Measurements from ENCODE around the gene C17orf58. TPM values are rescaled to one million over a fixed set of nuclear protein-coding genes. Genes with fewer than 3 reads are reported as not detected.
"Not testable (repeated sequence)": the region's sequence is repeated elsewhere in the genome, so short reads cannot be mapped to it uniquely, and the experiment has no call there.

The C17orf58 gene
- polyA plus RNA-seq, 3 donors from 2014 or later, result 7.3 to 15.5 (median 8.6) TPM

- H3K4me1 Mint-ChIP-seq, result peaks cover 17 to 21% of the 10 kb centered on the region in 2 donors
- DNase-seq, result peak; percentile 96 to 98 (median 97)
- peaks cover 15 to 22% (median 16%) of the 10 kb centered on the region in 3 donors for H3K27me3 Mint-ChIP-seq (ENCODE audit: low read depth in 3 of 3)
- H3K4me3 Mint-ChIP-seq, result peak overlapping the region; percentile 84 to 93 (median 88)
- no peaks in the 10 kb centered on the region for H3K9me3 Mint-ChIP-seq
- no peaks in the 10 kb centered on the region for H3K36me3 Mint-ChIP-seq
- peak overlapping the region; percentile 89 to 93 (median 92) for H3K27ac Mint-ChIP-seq
Observed at GRCh38 chr17:68019675-68020408, 23.6 kb upstream of the C17orf58 start.

GRCh38 chr17:68019336-68019674, 23.0 kb upstream of the C17orf58 start:
- peaks cover 15 to 22% (median 16%) of the 10 kb centered on the region in 3 donors for H3K27me3 Mint-ChIP-seq (ENCODE audit: low read depth in 3 of 3)
- H3K9me3 Mint-ChIP-seq, result no peaks in the 10 kb centered on the region
- peaks cover 17 to 21% of the 10 kb centered on the region in 2 donors for H3K4me1 Mint-ChIP-seq
- no peak for DNase-seq
- peak overlapping the region; percentile 84 to 93 (median 88) for H3K4me3 Mint-ChIP-seq
- H3K27ac Mint-ChIP-seq, result peak overlapping the region; percentile 87 to 93 (median 90)
- H3K36me3 Mint-ChIP-seq, result peaks cover 0 to 3% (median 0%) of the 10 kb centered on the region in 3 donors

- peaks cover 15 to 22% (median 16%) of the 10 kb centered on the region in 3 donors for H3K27me3 Mint-ChIP-seq (ENCODE audit: low read depth in 3 of 3)
- H3K9me3 Mint-ChIP-seq, H3K27ac Mint-ChIP-seq, H3K4me3 Mint-ChIP-seq, DNase-seq, H3K36me3 Mint-ChIP-seq: not testable (repeated sequence)
- H3K4me1 Mint-ChIP-seq, result peaks cover 17 to 21% of the 10 kb centered on the region in 2 donors
Observed at GRCh38 chr17:68018493-68018892, 22.2 kb upstream of the C17orf58 start.

- peak overlapping the region in 2 of 6 donors; percentile 7 to 62 for H3K27ac Mint-ChIP-seq
- DNase-seq, result no peak
- peaks cover 0 to 3% (median 0%) of the 10 kb centered on the region in 3 donors for H3K36me3 Mint-ChIP-seq
- no peaks in the 10 kb centered on the region for H3K9me3 Mint-ChIP-seq
- peaks cover 15 to 22% (median 16%) of the 10 kb centered on the region in 3 donors for H3K27me3 Mint-ChIP-seq (ENCODE audit: low read depth in 3 of 3)
- peaks cover 17 to 21% of the 10 kb centered on the region in 2 donors for H3K4me1 Mint-ChIP-seq
- peak overlapping the region in 1 of 5 donors; percentile 21 for H3K4me3 Mint-ChIP-seq
Observed at GRCh38 chr17:68016838-68017237, 20.6 kb upstream of the C17orf58 start.

- H3K27me3 Mint-ChIP-seq (ENCODE audit: low read depth in 3 of 3), result peaks cover 10 to 16% (median 11%) of the 10 kb centered on the region in 3 donors
- H3K27ac Mint-ChIP-seq, result peak overlapping the region in 1 of 6 donors; percentile 41
- DNase-seq, result no peak
- H3K4me3 Mint-ChIP-seq, result peak overlapping the region in 1 of 5 donors; percentile 45
- peaks cover 0 to 2% (median 0%) of the 10 kb centered on the region in 6 donors for H3K9me3 Mint-ChIP-seq
- peaks cover 0 to 3% (median 0%) of the 10 kb centered on the region in 3 donors for H3K36me3 Mint-ChIP-seq
- H3K4me1 Mint-ChIP-seq, result peaks cover 17 to 20% of the 10 kb centered on the region in 2 donors
Observed at GRCh38 chr17:68015081-68015723, 18.9 kb upstream of the C17orf58 start.

- Mint-ChIP-seq H3K36me3 (peaks cover 0 to 3% (median 0%) of the 10 kb centered on the region in 3 donors), H3K27me3 (ENCODE audit: low read depth in 3 of 3) (peaks cover 0 to 2% (median 2%) of the 10 kb centered on the region in 3 donors), H3K27ac (no peak overlapping the region), H3K9me3 (peaks cover 0 to 2% (median 0%) of the 10 kb centered on the region in 6 donors), H3K4me3 (no peak overlapping the region), H3K4me1 (peaks cover 7 to 10% of the 10 kb centered on the region in 2 donors)
- no peak for DNase-seq
Observed at GRCh38 chr17:68013385-68013784, 17.1 kb upstream of the C17orf58 start.

- Mint-ChIP-seq H3K27me3 (ENCODE audit: low read depth in 3 of 3) (peaks cover 0 to 2% (median 0%) of the 10 kb centered on the region in 3 donors), H3K36me3 (peaks cover 0 to 3% (median 0%) of the 10 kb centered on the region in 3 donors), H3K4me1 (peaks cover 7 to 8% of the 10 kb centered on the region in 2 donors), H3K9me3 (peaks cover 0 to 2% (median 0%) of the 10 kb centered on the region in 6 donors), H3K27ac (no peak overlapping the region), H3K4me3 (peak overlapping the region; percentile 54 to 76 (median 72))
- DNase-seq, result peak; percentile 61 to 68 (median 62)
Observed at GRCh38 chr17:68011199-68011665, 15.0 kb upstream of the C17orf58 start.

GRCh38 chr17:68006797-68007196, 10.5 kb upstream of the C17orf58 start:
- no peak overlapping the region for H3K27ac Mint-ChIP-seq
- H3K9me3 Mint-ChIP-seq, result peaks cover 0 to 2% (median 0%) of the 10 kb centered on the region in 6 donors
- peaks cover 5 to 7% of the 10 kb centered on the region in 2 donors for H3K4me1 Mint-ChIP-seq
- no peaks in the 10 kb centered on the region for H3K36me3 Mint-ChIP-seq
- no peak overlapping the region for H3K4me3 Mint-ChIP-seq
- no peak for DNase-seq
- H3K27me3 Mint-ChIP-seq (ENCODE audit: low read depth in 3 of 3), result peaks cover 0 to 2% (median 0%) of the 10 kb centered on the region in 3 donors

GRCh38 chr17:68004201-68004600, 7.9 kb upstream of the C17orf58 start:
- Mint-ChIP-seq H3K27me3 (ENCODE audit: low read depth in 3 of 3) (peaks cover 0 to 2% (median 0%) of the 10 kb centered on the region in 3 donors), H3K4me3 (no peak overlapping the region), H3K4me1 (no peaks in the 10 kb centered on the region), H3K36me3 (no peaks in the 10 kb centered on the region), H3K27ac (no peak overlapping the region), H3K9me3 (no peaks in the 10 kb centered on the region)
- DNase-seq, result no peak

GRCh38 chr17:67999291-67999911, 3.1 kb upstream of the C17orf58 start:
- no peak overlapping the region for H3K4me3 Mint-ChIP-seq
- no peak overlapping the region for H3K27ac Mint-ChIP-seq
- H3K9me3 Mint-ChIP-seq, result no peaks in the 10 kb centered on the region
- DNase-seq, result no peak
- H3K36me3 Mint-ChIP-seq, result no peaks in the 10 kb centered on the region
- peaks cover 8 to 23% (median 12%) of the 10 kb centered on the region in 3 donors for H3K27me3 Mint-ChIP-seq (ENCODE audit: low read depth in 3 of 3)
- H3K4me1 Mint-ChIP-seq, result peaks cover 19 to 23% of the 10 kb centered on the region in 2 donors

- Mint-ChIP-seq H3K36me3 (no peaks in the 10 kb centered on the region), H3K9me3 (no peaks in the 10 kb centered on the region), H3K4me3 (no peak overlapping the region), H3K27ac (no peak overlapping the region), H3K27me3 (ENCODE audit: low read depth in 3 of 3) (peaks cover 8 to 30% (median 12%) of the 10 kb centered on the region in 3 donors), H3K4me1 (peaks cover 20 to 28% of the 10 kb centered on the region in 2 donors)
- DNase-seq, result no peak
Observed at GRCh38 chr17:67998466-67998865, 2.2 kb upstream of the C17orf58 start.

GRCh38 chr17:67995570-67996263, 552 bp downstream of the C17orf58 start:
- H3K4me1 Mint-ChIP-seq, result peaks cover 28 to 34% of the 10 kb centered on the region in 2 donors
- H3K27ac Mint-ChIP-seq, result peak overlapping the region in 5 of 6 donors; percentile 19 to 89 (median 58)
- peaks cover 13 to 33% (median 16%) of the 10 kb centered on the region in 3 donors for H3K27me3 Mint-ChIP-seq (ENCODE audit: low read depth in 3 of 3)
- peak overlapping the region; percentile 79 to 92 (median 89) for H3K4me3 Mint-ChIP-seq
- no peaks in the 10 kb centered on the region for H3K36me3 Mint-ChIP-seq
- no peaks in the 10 kb centered on the region for H3K9me3 Mint-ChIP-seq
- DNase-seq, result peak in 2 of 3 donors; percentile 27
